ENCODE data around the gene LIMS1.

LIMS1 gene

DNA sequence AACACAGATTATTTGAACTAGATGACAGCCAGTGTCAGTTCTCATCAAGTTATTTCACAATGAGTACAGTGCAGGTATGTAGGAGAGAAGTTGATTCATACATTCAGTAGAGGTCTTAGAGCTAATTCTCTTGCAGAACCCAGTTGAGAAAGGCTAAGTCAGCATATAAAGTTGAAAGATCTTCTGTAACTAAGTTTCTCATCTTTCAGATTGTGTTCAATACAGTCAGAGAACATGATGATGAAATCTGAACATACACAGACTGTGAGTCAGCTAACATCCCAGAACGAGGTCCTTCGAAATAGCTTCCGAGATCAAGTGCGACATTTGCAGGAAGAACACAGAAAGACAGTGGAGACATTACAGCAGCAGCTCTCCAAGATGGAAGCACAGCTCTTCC lies 41.9 kb upstream of the LIMS1 start:
- no peak for TF ChIP-seq RAD21 (IDR thresholded peaks at IDR 0.05; ENCODE audit: low read depth)
- no peak for TF ChIP-seq EGR1 (IDR thresholded peaks at IDR 0.05)
- TF ChIP-seq, protein P1, sequence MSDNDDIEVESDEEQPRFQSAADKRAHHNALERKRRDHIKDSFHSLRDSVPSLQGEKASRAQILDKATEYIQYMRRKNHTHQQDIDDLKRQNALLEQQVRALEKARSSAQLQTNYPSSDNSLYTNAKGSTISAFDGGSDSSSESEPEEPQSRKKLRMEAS (IDR thresholded peaks at IDR 0.05): no peak
- TF ChIP-seq CEBPB (IDR thresholded peaks at IDR 0.05): no peak
- TF ChIP-seq, protein P2, sequence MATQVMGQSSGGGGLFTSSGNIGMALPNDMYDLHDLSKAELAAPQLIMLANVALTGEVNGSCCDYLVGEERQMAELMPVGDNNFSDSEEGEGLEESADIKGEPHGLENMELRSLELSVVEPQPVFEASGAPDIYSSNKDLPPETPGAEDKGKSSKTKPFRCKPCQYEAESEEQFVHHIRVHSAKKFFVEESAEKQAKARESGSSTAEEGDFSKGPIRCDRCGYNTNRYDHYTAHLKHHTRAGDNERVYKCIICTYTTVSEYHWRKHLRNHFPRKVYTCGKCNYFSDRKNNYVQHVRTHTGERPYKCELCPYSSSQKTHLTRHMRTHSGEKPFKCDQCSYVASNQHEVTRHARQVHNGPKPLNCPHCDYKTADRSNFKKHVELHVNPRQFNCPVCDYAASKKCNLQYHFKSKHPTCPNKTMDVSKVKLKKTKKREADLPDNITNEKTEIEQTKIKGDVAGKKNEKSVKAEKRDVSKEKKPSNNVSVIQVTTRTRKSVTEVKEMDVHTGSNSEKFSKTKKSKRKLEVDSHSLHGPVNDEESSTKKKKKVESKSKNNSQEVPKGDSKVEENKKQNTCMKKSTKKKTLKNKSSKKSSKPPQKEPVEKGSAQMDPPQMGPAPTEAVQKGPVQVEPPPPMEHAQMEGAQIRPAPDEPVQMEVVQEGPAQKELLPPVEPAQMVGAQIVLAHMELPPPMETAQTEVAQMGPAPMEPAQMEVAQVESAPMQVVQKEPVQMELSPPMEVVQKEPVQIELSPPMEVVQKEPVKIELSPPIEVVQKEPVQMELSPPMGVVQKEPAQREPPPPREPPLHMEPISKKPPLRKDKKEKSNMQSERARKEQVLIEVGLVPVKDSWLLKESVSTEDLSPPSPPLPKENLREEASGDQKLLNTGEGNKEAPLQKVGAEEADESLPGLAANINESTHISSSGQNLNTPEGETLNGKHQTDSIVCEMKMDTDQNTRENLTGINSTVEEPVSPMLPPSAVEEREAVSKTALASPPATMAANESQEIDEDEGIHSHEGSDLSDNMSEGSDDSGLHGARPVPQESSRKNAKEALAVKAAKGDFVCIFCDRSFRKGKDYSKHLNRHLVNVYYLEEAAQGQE (IDR thresholded peaks at IDR 0.05; ENCODE audit: low read depth): no peak
- TF ChIP-seq NFIC (IDR thresholded peaks at IDR 0.05): no peak
- TF ChIP-seq ZBTB7A (IDR thresholded peaks at IDR 0.05; ENCODE audit: low read depth): no peak
- TF ChIP-seq TAF1 (IDR thresholded peaks at IDR 0.05; ENCODE audit: low read depth): no peak
- no peak for TF ChIP-seq CREB1 (IDR thresholded peaks at IDR 0.05; ENCODE audit: low read depth)
- TF ChIP-seq TEAD4 (IDR thresholded peaks at IDR 0.05): no peak
- no peak for TF ChIP-seq EP300 (IDR thresholded peaks at IDR 0.05; ENCODE audit: borderline replicate concordance)
- TF ChIP-seq, protein P3, sequence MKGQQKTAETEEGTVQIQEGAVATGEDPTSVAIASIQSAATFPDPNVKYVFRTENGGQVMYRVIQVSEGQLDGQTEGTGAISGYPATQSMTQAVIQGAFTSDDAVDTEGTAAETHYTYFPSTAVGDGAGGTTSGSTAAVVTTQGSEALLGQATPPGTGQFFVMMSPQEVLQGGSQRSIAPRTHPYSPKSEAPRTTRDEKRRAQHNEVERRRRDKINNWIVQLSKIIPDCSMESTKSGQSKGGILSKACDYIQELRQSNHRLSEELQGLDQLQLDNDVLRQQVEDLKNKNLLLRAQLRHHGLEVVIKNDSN (IDR thresholded peaks at IDR 0.05): no peak
- no peak for TF ChIP-seq TCF12 (IDR thresholded peaks at IDR 0.05; ENCODE audit: low read depth)
- no peak for TF ChIP-seq FOXM1 (IDR thresholded peaks at IDR 0.05; ENCODE audit: borderline replicate concordance, low read depth)

DNA sequence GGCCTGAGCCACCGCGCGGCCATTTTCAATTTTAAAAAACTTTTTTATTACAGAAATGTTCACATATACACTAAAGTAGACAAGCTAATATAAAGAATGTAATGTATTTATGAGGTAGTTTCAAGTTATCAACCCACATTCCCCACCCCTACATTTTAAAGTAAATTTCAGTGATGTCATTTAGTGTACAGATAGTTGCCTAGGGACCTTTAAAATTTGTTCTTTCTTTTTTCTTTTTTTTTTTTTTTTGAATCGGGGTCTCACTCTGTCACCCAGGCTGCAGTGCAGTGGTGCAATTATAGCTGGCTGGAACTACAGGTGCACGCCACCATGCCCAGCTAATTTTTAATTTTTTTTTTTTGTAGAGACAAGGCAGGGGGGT lies 2.6 kb upstream of the LIMS1 start:
- TF ChIP-seq, protein P1 (IDR thresholded peaks at IDR 0.05): no peak
- no peak for TF ChIP-seq RAD21 (IDR thresholded peaks at IDR 0.05; ENCODE audit: low read depth)
- TF ChIP-seq CEBPB (IDR thresholded peaks at IDR 0.05): no peak
- TF ChIP-seq FOXM1 (IDR thresholded peaks at IDR 0.05; ENCODE audit: borderline replicate concordance, low read depth): no peak
- TF ChIP-seq, protein P3 (IDR thresholded peaks at IDR 0.05): no peak
- TF ChIP-seq CREB1 (IDR thresholded peaks at IDR 0.05; ENCODE audit: low read depth): no peak
- TF ChIP-seq YY1 (IDR thresholded peaks at IDR 0.05; ENCODE audit: low read depth): no peak
- TF ChIP-seq EGR1 (IDR thresholded peaks at IDR 0.05): no peak
- no peak for TF ChIP-seq TEAD4 (IDR thresholded peaks at IDR 0.05)
- no peak for TF ChIP-seq TAF1 (IDR thresholded peaks at IDR 0.05; ENCODE audit: low read depth)
- no peak for TF ChIP-seq TCF12 (IDR thresholded peaks at IDR 0.05; ENCODE audit: low read depth)
- TF ChIP-seq EP300 (IDR thresholded peaks at IDR 0.05; ENCODE audit: borderline replicate concordance): no peak
- no peak for TF ChIP-seq NFIC (IDR thresholded peaks at IDR 0.05)
- no peak for TF ChIP-seq ZBTB7A (IDR thresholded peaks at IDR 0.05; ENCODE audit: low read depth)
- TF ChIP-seq, protein P2 (IDR thresholded peaks at IDR 0.05; ENCODE audit: low read depth): no peak

DNA sequence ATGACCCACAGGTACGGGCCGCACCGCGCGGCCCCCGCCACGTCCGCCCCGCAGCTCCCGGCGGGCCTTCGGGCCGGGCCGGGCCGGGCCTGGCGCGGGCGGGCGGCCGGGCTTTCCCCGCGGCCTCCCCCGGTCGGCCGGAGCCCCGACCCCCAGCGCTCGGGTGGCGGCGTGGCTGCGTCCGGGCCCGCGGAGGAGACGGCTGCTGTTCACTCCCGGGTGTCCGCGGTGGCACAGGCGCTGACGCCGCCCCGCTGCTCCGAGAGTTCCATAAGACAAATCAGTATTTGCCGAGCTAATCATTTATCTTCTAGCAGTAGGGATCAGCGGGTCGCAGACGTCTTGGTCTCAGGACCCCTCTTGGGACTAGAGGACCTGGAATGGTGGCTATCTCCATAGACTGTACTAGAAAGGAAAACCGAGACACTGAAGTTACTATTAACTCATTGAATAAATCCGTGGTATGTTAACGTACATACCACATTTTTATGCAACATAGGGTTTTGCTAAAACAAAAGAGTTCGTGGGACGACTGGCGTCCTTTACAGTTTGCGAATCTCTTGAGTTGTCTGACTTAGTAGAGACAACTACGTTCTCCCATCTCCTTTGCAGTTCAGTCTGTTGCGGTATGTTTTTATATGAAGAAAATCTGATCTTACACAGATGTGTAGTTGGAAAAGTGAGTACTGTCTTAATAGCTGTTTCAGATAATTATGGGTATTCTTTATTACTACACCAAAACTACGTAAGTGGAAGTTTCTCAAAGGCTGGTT lies 500 bp downstream of the LIMS1 start:
- TF ChIP-seq YY1 (IDR thresholded peaks at IDR 0.05; ENCODE audit: low read depth) (no peak), EGR1 (IDR thresholded peaks at IDR 0.05) (no peak), EP300 (IDR thresholded peaks at IDR 0.05; ENCODE audit: borderline replicate concordance) (no peak), ZBTB7A (IDR thresholded peaks at IDR 0.05; ENCODE audit: low read depth) (no peak), NFIC (IDR thresholded peaks at IDR 0.05) (no peak), TCF12 (IDR thresholded peaks at IDR 0.05; ENCODE audit: low read depth) (no peak), TAF1 (IDR thresholded peaks at IDR 0.05; ENCODE audit: low read depth) (no peak), FOXM1 (IDR thresholded peaks at IDR 0.05; ENCODE audit: borderline replicate concordance, low read depth) (no peak), CREB1 (IDR thresholded peaks at IDR 0.05; ENCODE audit: low read depth) (no peak), TEAD4 (IDR thresholded peaks at IDR 0.05) (no peak), CEBPB (IDR thresholded peaks at IDR 0.05) (no peak)
- TF ChIP-seq, protein P2 (IDR thresholded peaks at IDR 0.05; ENCODE audit: low read depth): no peak
- TF ChIP-seq, protein P1 (IDR thresholded peaks at IDR 0.05): no peak
- TF ChIP-seq, protein P3 (IDR thresholded peaks at IDR 0.05): no peak

Measured in Ishikawa (cell line).